H9 (cell line): ENCODE data around the gene CDC42EP3. TPM values are rescaled to one million over a fixed set of nuclear protein-coding genes. Genes with fewer than 3 reads are reported as not detected.

Experiments used
- DNase-seq: peaks from one replicate; pipeline ENCODE4 v3.0.0-alpha.2; 2017
- H2AFZ ChIP-seq: one replicate; pipeline ENCODE4 v1.6.1; 2013; ENCODE audit warnings: mild to moderate bottlenecking, low read length, control low read depth, moderate library complexity
- H2AK5ac ChIP-seq: 2 replicates; pipeline ENCODE4 v1.6.1; 2013; ENCODE audit warnings: low read length, control low read depth, mixed read lengths; ENCODE audit not compliant: insufficient read length
- H2BK120ac ChIP-seq: one replicate; pipeline ENCODE4 v1.6.1; 2013; ENCODE audit warnings: low read depth, mild to moderate bottlenecking, low read length, control low read depth, inconsistent platforms; ENCODE audit not compliant: poor library complexity, severe bottlenecking
- H2BK12ac ChIP-seq: 2 replicates; pipeline ENCODE4 v1.6.1; 2013; ENCODE audit warnings: low read length, control low read depth, mixed read lengths, low read depth; ENCODE audit not compliant: insufficient read length
- H2BK15ac ChIP-seq: 2 replicates; pipeline ENCODE4 v1.6.1; 2013; ENCODE audit warnings: low read depth, low read length, control low read depth
- H2BK20ac ChIP-seq: one replicate; pipeline ENCODE4 v1.6.1; 2013; ENCODE audit warnings: low read depth, mild to moderate bottlenecking, low read length, control low read depth, inconsistent platforms; ENCODE audit not compliant: poor library complexity, severe bottlenecking
- H2BK5ac ChIP-seq: 2 replicates; pipeline ENCODE4 v1.6.1; 2013; ENCODE audit warnings: low read length, control low read depth, mixed read lengths; ENCODE audit not compliant: insufficient read length
- H3K14ac ChIP-seq: 2 replicates; pipeline ENCODE4 v1.6.1; 2013; ENCODE audit warnings: low read length, control low read depth; ENCODE audit not compliant: insufficient read depth
- H3K18ac ChIP-seq: 2 replicates; pipeline ENCODE4 v1.6.1; 2013; ENCODE audit warnings: low read depth, mild to moderate bottlenecking, mixed read lengths, low read length, control low read depth; ENCODE audit not compliant: insufficient read length
- H3K23ac ChIP-seq: 2 replicates; pipeline ENCODE4 v1.6.1; 2013; ENCODE audit warnings: low read length, control low read depth, mixed read lengths, low read depth; ENCODE audit not compliant: insufficient read length
- H3K23me2 ChIP-seq: 2 replicates; pipeline ENCODE4 v1.6.1; 2013; ENCODE audit warnings: low read depth, mild to moderate bottlenecking, mixed read lengths, low read length, control low read depth; ENCODE audit not compliant: insufficient read length, poor library complexity, severe bottlenecking
- H3K27ac ChIP-seq: 2 replicates; pipeline ENCODE4 v1.5.1; 2013; ENCODE audit warnings: low read length, control low read depth, mixed read lengths, low read depth; ENCODE audit not compliant: insufficient read length
- H3K27me3 ChIP-seq: 2 replicates; pipeline ENCODE4 v1.6.1; 2013; ENCODE audit warnings: low read length, control low read depth, inconsistent platforms; ENCODE audit not compliant: insufficient read depth
- H3K4ac ChIP-seq: 2 replicates; pipeline ENCODE4 v1.6.1; 2013; ENCODE audit warnings: low read depth, mild to moderate bottlenecking, control low read depth, inconsistent platforms, low read length, moderate library complexity
- H3K4me1 ChIP-seq: 2 replicates; pipeline ENCODE4 v1.6.1; 2013; ENCODE audit warnings: low read length, control low read depth, inconsistent platforms; ENCODE audit not compliant: insufficient read depth
- H3K4me2 ChIP-seq: 2 replicates; pipeline ENCODE4 v1.6.1; 2013; ENCODE audit warnings: low read length, control low read depth, mixed read lengths; ENCODE audit not compliant: insufficient read length, insufficient read depth
- H3K56ac ChIP-seq: 2 replicates; pipeline ENCODE4 v1.6.1; 2013; ENCODE audit warnings: low read depth, mild to moderate bottlenecking, mixed read lengths, low read length, control low read depth; ENCODE audit not compliant: insufficient read length
- H3K79me1 ChIP-seq: 2 replicates; pipeline ENCODE4 v1.6.1; 2013; ENCODE audit warnings: low read depth, mild to moderate bottlenecking, moderate library complexity, low read length, control low read depth, inconsistent platforms; ENCODE audit not compliant: insufficient read depth, poor library complexity, severe bottlenecking
- H3K79me2 ChIP-seq: 2 replicates; pipeline ENCODE4 v1.6.1; 2013; ENCODE audit warnings: low read length, control low read depth, inconsistent platforms; ENCODE audit not compliant: insufficient read depth
- H3K9ac ChIP-seq: 2 replicates; pipeline ENCODE4 v1.6.1; 2013; ENCODE audit warnings: low read length, control low read depth, mixed read lengths; ENCODE audit not compliant: insufficient read length; ENCODE audit errors: extremely low read depth
- H3K9me3 ChIP-seq: one replicate; pipeline ENCODE4 v1.6.1; 2013; ENCODE audit warnings: low read depth, low read length, inconsistent platforms; ENCODE audit not compliant: control insufficient read depth
- H3T11ph ChIP-seq: one replicate; pipeline ENCODE4 v1.6.1; 2013; ENCODE audit warnings: mild to moderate bottlenecking, low read length, control low read depth, inconsistent platforms
- H4K20me1 ChIP-seq: one replicate; pipeline ENCODE4 v1.6.1; 2013; ENCODE audit not compliant: control insufficient read depth, insufficient read length, insufficient read depth
- H4K5ac ChIP-seq: 2 replicates; pipeline ENCODE4 v1.6.1; 2013; ENCODE audit warnings: low read depth, mild to moderate bottlenecking, mixed read lengths, low read length, control low read depth; ENCODE audit not compliant: insufficient read length
- H4K8ac ChIP-seq: replicated peaks from 2 replicates; pipeline ENCODE4 v1.6.1; 2013; ENCODE audit warnings: low read length, control low read depth, mixed read lengths, low read depth; ENCODE audit not compliant: insufficient read length
- H4K91ac ChIP-seq: 2 replicates; pipeline ENCODE4 v1.6.1; 2013; ENCODE audit warnings: low read depth, mild to moderate bottlenecking, moderate library complexity, mixed read lengths, low read length, control low read depth; ENCODE audit not compliant: insufficient read length
- H3K27ac Mint-ChIP-seq, 3 experiments: 2 replicates in 2 of 3; 3 replicates in 1 of 3; pipeline ENCODE4 v1.8.0; 2020 to 2021; ENCODE audit warnings: mixed read lengths in 3 of 3, mild to moderate bottlenecking in 1 of 3, moderate library complexity in 1 of 3
- H3K27me3 Mint-ChIP-seq: 2 replicates; pipeline ENCODE4 v1.8.0; 2021; ENCODE audit warnings: low read depth, mild to moderate bottlenecking, moderate library complexity, mixed read lengths
- H3K36me3 Mint-ChIP-seq, 3 experiments: 2 replicates in 2 of 3; 3 replicates in 1 of 3; pipeline ENCODE4 v1.8.0; 2020 to 2021; ENCODE audit warnings: low read depth in 3 of 3, mixed read lengths in 3 of 3; ENCODE audit not compliant: insufficient read depth in 1 of 3
- H3K4me1 Mint-ChIP-seq, 2 experiments: 2 replicates each; pipeline ENCODE4 v1.8.0; 2020; ENCODE audit warnings: mixed read lengths in 2 of 2
- H3K4me3 Mint-ChIP-seq, 2 experiments: 2 replicates in 1 of 2; 3 replicates in 1 of 2; pipeline ENCODE4 v1.8.0; 2020 to 2021; ENCODE audit warnings: mild to moderate bottlenecking in 2 of 2, mixed read lengths in 2 of 2, moderate library complexity in 1 of 2
- H3K9me3 Mint-ChIP-seq, 2 experiments: 2 replicates in 1 of 2; 3 replicates in 1 of 2; pipeline ENCODE4 v1.8.0; 2020; ENCODE audit warnings: mild to moderate bottlenecking in 2 of 2, mixed read lengths in 2 of 2, moderate library complexity in 1 of 2
- CTCF ChIP-seq: fragments of 200-600 bp; sonication (generic); conservative IDR thresholded peaks from 3 replicates; pipeline ENCODE4 v1.8.0; 2021; ENCODE audit warnings: antibody characterized with exemption, mild to moderate bottlenecking
- WGBS: extraction: QIAGEN DNeasy Blood & Tissue Kit; methylation state at CpG from one replicate; pipeline ENCODE4 v1.1.7; 2013; ENCODE audit warnings: missing lambda C conversion rate, low lambda C conversion rate, mixed read lengths; ENCODE audit not compliant: insufficient read length; ENCODE audit errors: extremely low coverage; 5-methylcytosine and 5-hydroxymethylcytosine counted together
- total RNA-seq: library from RNA; stranded (reverse); gene quantifications from 2 replicates; pipeline ENCODE4 v1.2.1, GENCODE V29; 2021

Gene CDC42EP3
- total RNA-seq, 1 experiment from 2014 or later: 61.5 TPM

- H4K91ac ChIP-seq: no peak overlapping the region
- H3K4me2 ChIP-seq: no peak overlapping the region
- peaks cover 0 to 8% (median 0%) of the 10 kb centered on the region in 3 experiments; a peak in 2 of 7 replicates for H3K36me3 Mint-ChIP-seq
- H2BK20ac ChIP-seq: no peak overlapping the region
- no peak overlapping the region for H2AFZ ChIP-seq
- no peak overlapping the region for H2BK5ac ChIP-seq
- H3T11ph ChIP-seq: no peak overlapping the region
- H3K4me1 Mint-ChIP-seq: peaks cover 0 to 4% of the 10 kb centered on the region in 2 experiments; a peak in 1 of 4 replicates
- no peak overlapping the region for H2BK15ac ChIP-seq
- no peak overlapping the region for H3K9ac ChIP-seq
- no peak for TF ChIP-seq CTCF
- WGBS: no CpG with 5 or more reads among the region's 2 CpGs
- no peak overlapping the region for H2BK120ac ChIP-seq
- H3K23ac ChIP-seq: no peak overlapping the region
- H3K27ac Mint-ChIP-seq: no peak overlapping the region
- no peak overlapping the region for H4K8ac ChIP-seq
- H3K4ac ChIP-seq: no peak overlapping the region
- H3K56ac ChIP-seq: no peak overlapping the region
- no peak for DNase-seq
- no peaks in the 10 kb centered on the region for H4K20me1 ChIP-seq
- H3K27me3 Mint-ChIP-seq: no peaks in the 10 kb centered on the region
- H3K18ac ChIP-seq: no peak overlapping the region
- no peak overlapping the region for H2AK5ac ChIP-seq
- peaks cover 3 to 8% of the 10 kb centered on the region in 2 experiments; a peak in 4 of 5 replicates for H3K9me3 Mint-ChIP-seq
- no peaks in the 10 kb centered on the region for H3K4me1 ChIP-seq
- no peak overlapping the region for H3K4me3 Mint-ChIP-seq
- H2BK12ac ChIP-seq: no peak overlapping the region
- H3K14ac ChIP-seq: no peak overlapping the region
- H3K9me3 ChIP-seq: no peaks in the 10 kb centered on the region
- H3K27me3 ChIP-seq: no peaks in the 10 kb centered on the region
- no peaks in the 10 kb centered on the region for H3K23me2 ChIP-seq
- no peak overlapping the region for H4K5ac ChIP-seq
- no peaks in the 10 kb centered on the region for H3K79me2 ChIP-seq
- no peak overlapping the region for H3K27ac ChIP-seq
- H3K79me1 ChIP-seq: no peaks in the 10 kb centered on the region
Observed at GRCh38 chr2:37705191-37705590, 33.7 kb upstream of the CDC42EP3 start.
